GM19467 (cell line): ENCODE results near the gene CEP295NL.
"Not testable (repeated sequence)": the region's sequence is repeated elsewhere in the genome, so short reads cannot be mapped to it uniquely, and the experiment has no call there.

Source experiments
- ATAC-seq: cut with Tn5 transposase; IDR thresholded peaks from one replicate; pipeline ENCODE4 v1.9.1; 2021; ENCODE audit warnings: mild to moderate bottlenecking, moderate library complexity; ENCODE audit not compliant: unreplicated experiment

Gene CEP295NL

DNA sequence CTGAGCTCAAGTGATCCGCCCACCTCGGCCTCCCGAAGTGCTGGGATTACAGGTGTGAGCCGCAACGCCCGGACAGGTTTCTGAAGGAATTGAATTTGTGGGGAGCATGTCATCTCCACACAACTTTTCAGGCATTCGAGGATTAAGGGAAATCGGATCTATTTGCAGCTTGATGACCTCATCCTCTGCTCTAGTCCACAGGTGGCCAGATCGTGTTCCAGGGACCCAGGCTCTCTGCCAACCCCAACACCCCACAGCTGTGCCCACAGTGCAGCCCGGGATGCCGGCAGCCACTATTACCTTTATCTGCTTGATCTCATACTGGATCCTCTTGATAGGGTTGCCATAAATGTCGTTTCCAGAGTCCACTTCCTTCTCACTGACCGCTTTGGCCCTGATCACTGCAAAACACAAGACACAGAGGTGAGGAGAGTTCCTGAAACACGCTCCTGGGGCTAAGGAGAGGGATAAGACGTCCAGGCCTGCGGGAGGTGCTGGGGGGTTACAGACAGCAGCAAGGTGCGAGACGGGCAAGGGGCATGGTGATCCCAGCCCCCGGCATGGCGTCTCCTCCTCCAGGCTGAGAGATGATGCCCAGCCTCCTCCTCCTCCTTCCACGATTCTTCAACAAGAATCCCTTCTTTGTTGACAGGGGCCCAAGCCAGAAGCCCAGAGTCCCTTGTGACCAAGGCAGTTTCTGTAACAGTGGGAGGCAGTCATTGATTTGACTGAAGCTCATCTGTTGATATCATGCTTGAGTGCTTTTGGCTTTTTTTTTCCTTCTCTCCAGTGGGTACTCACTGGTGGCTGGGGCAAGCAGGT lies 29.3 kb downstream of the CEP295NL start:
- no peak for ATAC-seq

DNA sequence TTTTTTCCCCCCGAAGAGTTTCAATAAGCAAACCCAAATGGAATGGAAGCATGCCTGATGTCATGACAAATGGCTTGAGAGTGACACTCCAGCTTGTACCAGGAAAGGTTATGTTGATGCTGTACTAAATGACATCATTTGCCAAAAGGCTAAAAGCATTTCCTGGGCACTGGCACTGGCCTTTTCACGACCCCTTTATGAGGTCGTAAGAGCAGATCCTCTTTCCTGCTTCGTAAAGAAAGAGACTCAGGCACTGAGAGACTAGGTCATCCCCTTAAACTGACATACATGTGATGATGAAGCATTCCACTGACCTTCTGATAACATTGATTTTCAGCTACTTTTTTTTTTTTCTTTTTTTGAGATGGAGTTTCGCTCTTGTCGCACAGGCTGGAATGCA lies 30.5 kb downstream of the CEP295NL start:
- no peak for ATAC-seq

DNA sequence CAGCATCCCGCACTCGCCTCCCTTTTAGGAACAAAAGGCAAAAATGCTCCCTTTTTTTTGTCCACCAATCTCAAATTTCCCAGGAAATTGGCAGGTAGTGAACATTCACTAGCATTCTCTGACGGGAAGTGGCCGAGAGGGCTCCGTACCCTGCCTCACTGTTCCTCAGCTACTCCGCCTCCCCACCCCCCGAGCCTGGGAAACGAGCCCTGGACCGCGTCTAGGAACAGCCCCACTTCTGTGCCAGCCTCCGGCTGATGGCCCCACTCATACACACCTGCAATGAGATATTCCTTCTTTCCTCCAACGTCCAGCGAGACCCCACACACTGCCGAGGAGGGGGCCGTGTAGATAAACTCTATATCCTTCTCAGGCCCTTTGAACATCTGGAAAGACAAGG lies 32.4 kb downstream of the CEP295NL start:
- ATAC-seq, result no peak

DNA sequence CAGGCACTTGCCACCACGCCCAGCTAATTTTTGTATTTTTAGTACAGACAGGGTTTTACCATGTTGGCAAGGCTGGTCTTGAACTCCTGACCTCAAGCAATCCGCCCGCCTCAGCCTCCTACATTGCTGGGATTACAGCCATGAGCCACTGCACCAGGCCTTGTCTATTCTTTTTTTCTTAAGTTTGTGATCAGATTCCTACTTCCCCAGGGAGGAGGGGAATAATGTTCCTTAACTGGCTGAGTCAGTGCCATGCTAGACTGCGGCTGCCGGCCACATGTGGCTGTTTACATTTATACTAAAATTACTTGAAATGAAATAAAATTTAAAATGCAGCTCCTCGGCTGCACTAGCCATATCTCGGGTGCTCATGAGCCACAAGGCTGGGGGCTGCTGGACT lies 34.6 kb downstream of the CEP295NL start:
- no peak for ATAC-seq

DNA sequence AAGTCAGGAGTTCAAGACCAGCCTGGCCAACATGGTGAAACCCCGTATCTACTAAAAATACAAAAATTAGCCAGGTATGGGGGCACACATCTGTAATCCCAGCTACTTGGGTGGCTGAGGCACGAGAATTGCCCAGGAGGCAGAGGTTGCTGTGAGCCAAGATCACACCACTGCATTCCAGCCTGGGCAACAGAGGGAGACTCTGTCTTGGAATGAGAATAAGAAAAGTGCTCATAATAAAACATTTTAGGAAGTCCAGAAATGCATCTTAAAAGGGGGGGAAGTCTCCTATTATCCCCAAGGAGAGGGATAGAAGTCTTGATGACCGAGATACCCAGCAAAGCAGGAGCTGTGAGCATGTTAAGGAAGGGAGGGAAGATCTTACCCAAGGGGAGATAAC lies 36.0 kb downstream of the CEP295NL start:
- not testable (repeated sequence) for ATAC-seq

DNA sequence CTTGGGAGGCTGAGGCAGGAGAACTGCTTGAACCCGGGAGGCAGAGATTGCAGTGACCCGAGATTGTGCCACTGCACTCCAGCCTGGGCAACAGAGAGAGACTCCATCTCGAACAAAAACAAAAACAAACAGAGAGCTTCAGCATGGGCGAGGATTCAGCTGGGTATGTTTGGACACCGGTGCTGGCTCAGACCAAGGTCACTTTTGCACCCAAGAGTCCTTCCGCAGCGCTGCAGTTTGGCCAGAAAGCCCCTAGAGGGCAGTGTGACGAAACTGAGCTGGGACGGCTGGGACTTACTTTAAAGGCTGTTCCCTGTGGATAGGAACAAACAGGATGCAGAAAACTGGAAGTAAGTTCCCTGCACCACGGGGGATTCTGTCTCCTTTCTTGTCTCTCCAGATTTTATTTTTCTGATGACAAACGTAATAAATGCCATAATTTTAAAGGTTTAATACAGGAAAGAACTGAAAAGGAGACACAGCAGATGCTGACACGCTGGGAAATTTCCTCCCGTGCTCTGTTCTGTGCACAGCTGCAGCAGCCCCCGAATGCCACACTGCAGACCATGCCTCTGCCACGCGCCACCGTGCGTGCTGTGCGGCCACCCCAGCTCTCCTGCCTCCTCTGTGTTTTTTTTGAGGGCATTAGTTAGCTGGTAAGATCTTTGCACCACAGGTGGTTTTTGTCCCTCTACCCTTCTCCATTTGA lies 37.2 kb downstream of the CEP295NL start:
- ATAC-seq, result no peak

DNA sequence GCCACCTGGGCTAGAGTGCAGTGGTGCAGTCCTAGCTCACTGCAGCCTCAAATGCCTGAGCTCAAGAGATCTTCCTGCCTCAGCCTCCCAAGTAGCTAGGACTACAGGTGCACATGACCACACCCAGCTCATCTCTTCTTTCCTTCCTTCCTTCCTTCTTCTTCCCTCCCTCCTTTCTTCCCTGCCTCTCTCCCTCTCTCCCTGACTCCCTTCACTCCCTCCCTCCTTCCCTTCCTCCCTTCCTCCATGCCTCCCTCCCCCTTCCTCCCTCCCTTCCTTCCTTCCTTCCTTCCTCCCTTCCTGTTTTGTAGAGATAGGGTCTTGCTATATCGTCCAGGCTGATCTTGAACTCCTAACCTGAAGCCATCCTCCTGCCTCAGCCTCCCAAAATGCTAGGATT lies 38.9 kb downstream of the CEP295NL start:
- ATAC-seq, result no peak

DNA sequence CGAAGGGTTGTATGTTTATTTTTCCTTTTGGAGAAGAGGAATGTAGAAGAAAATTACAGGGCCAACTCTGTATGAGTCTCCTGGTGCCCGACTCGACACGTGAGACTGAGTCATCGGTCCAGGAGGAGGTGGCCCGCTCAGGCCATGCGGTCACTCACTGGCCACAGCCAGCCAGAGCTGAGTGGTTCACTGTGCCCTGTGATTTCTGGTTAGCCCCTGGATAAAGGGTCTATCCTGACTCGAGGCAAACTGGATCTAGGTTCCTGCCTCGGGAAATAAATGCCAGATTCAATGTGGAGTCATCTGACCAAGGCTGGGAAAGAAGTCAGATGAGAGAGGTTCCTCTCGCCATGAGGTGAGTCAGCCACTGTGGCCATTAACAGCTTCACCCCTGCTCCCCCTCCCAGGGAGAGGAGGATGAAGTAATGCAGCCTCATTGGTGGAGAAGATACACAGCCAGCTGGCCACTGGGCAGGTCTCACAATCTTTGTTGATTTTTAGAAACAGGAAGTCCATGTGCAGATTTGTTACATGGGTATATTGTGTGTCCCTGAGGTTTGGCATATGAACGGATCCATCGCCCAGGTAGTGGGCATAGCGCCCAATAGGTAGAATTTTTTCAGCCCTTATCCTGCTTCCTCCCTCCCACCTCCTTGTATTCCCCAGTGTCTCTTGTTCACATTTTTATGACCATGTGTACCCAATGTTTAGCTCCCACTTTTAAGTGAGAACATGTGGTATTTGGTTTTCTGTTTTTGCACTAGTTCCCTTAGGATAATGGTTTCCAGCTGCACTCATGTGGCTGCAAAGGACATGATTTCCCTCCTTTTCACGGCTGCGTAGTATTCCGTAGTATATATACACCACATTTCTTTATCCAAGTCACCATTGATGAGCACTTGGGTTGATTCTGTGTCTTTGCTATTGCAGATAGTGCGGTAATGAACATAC lies 40.7 kb downstream of the CEP295NL start:
- no peak for ATAC-seq

DNA sequence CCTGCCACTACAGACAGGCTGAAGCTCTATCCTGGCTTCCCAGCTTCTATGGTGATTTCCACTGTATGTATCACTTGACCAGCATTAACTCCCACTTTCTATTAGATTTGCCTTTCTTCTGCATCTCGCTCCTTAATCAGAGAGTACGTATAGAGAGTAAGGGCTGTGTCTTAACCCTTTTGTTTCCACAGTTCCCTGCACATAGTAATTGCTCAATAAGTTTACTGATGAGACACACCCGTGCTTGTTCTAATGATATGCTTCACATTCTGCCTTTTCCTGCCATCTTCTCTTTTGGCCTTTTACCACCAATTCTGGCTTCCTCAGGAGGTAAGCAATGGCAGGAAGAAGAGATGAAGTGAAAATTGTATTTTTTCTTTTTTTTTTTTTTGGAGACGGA lies 41.8 kb downstream of the CEP295NL start:
- no peak for ATAC-seq

DNA sequence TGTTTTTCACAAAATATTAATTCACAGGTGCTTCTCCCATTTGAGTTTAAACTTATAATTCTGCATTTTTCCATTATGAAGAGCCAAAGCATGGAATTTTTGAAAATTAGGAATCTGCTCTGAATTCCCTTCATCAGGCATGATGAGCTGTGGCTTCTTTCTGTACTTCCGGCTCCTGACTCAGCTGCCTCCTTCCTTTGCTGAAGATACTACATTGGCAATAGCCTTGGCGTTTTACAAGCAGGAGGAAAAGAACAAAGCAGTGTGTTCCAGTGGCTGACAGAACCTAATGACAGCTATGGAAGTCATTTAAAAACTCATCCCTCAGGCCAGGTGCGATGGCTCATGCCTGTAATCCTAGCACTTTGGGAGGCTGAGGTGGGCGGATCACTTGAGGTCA lies 44.0 kb downstream of the CEP295NL start:
- no peak for ATAC-seq

DNA sequence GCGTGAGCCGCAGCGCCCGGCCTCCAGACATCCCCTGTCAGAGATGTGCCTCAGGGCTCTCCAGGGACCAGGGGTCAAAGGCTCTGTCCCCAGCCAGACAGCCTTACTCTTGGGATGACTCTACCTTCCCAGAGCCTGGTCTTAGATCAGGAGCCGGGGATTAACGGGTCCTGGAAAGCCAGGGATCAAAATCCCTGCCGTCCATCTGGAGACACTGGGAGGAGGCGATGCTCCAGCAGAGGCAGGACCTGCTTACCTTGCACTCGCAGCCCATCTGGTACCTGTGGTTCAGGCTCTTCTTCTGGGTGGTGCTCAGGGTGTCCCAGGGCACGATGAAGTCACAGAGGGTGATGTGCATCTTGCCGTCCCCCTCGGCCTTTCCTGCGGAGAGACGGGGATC lies 45.7 kb downstream of the CEP295NL start:
- no peak for ATAC-seq

DNA sequence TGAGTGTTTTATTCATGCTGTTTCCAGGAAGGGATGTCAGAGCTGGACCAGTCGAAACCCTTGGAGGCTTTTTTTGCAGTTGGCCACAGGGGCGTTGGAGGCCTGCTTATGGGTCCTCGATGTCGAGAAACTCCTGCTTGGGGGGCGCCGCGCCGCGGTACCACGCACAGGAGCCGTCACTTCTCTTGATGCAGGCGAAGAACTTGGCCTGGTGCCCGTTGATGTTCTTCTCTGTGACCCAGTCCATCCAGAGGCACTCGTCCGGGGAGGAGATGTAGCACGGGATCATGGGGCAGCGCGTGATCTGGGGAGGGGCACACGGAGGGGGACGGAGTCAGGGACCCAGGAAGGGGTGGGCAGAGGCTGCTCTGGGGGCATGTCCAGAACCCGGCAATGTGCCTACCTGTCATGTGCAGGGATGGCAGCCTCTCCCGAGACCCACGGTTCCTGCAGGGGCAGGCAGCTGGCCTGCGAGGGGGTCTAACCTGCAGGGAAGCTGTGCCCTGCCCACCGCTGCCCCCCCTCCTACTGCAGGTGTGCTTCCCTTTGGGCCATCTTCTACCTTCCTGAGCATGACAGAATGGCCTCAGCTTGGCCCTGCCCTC lies 47.3 kb downstream of the CEP295NL start:
- no peak for ATAC-seq

DNA sequence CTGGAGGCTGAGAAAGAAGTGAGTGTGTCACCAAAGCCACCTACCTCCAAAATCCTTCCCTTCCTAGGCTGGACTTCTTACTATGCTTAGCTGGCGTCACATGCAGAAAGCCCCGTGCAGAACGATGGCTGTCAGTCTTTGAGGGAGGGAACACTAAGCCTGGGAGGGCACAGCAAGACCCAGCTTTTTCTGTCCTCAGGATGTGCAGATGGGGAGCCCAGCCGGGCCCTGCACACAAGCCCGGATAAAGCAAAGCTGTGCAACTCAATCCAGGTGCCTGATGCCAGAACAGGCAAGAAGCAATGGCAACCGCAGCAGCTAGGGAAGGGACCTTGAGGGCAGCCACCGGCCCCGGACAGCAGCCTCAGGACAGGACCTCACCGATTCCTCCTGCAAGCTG lies 48.5 kb downstream of the CEP295NL start:
- no peak for ATAC-seq

DNA sequence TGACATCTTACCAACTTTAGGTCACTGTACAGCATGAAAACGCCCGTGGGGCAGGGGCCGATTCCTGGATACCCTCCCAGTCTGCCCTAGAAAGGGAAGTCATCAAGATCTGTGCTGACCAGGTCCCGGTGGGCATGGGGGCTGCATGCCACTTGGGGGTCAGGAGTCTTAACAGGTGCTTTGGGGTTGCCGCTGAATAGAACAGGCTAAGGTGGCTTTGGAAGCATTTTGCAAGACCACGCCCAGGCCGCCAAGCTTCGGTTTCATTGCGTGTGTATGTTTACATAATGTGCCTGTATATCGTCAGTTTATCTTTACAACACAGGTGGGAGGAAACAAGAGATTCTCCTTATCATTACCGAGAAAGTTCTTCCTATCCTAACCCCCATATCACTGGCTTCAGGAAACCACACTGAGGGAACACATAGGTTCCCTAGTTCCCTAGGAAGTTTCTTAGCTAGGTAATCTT lies 49.0 kb downstream of the CEP295NL start:
- ATAC-seq, result no peak

DNA sequence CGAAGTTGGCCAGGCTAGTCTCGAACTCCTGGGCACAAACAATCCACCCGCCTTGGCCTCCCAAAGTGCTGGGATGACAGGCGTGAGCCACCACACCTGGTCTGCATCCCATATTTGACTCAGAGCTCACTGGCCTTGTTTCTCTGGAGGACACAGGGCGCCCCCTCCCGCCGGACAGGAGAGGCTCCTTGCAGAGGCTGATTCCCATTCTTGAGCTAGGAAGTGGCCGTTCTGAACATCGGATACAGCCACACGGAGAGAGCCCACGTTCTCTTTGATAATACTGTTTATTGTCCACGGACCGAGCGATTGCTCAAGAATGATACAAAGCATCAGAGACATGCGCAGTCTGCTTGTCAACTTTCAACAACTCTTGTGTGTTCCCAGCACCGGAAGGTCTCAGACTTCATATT lies 50.3 kb downstream of the CEP295NL start:
- no peak for ATAC-seq

DNA sequence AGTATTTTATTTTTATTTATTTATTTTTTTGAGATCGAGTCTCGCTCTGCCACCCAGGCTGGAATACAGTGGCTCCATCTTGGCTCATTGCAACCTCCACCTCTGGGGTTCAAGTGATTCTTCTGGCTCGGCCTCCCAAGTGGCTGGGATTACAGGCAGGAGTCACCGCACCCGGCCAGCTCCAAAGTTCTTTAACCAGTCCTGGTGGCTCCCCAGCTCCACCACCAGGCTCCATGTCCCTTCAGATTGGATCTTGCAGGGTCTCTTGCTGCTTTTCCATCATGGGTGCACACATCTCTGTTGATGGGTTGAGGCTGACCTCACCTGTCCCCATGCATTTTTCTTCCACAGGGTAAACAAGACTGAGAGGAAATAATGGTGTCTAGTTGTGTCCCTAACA lies 54.0 kb downstream of the CEP295NL start:
- ATAC-seq, result no peak

DNA sequence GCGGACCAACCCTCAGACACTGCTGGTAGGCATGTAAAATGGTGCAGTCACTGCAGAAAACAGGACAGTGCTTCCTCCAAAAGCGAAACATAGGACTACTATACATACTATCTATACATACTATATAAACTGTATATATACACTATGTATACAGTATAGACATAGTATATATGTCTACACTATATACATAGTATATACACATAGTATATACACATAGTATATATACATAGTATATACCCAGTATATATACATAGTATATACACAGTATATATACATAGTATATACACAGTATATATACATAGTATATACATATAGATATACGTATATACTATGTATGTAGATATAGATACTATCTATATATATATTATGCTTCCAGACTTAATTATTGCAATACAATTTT lies 55.9 kb downstream of the CEP295NL start:
- ATAC-seq, result no peak

DNA sequence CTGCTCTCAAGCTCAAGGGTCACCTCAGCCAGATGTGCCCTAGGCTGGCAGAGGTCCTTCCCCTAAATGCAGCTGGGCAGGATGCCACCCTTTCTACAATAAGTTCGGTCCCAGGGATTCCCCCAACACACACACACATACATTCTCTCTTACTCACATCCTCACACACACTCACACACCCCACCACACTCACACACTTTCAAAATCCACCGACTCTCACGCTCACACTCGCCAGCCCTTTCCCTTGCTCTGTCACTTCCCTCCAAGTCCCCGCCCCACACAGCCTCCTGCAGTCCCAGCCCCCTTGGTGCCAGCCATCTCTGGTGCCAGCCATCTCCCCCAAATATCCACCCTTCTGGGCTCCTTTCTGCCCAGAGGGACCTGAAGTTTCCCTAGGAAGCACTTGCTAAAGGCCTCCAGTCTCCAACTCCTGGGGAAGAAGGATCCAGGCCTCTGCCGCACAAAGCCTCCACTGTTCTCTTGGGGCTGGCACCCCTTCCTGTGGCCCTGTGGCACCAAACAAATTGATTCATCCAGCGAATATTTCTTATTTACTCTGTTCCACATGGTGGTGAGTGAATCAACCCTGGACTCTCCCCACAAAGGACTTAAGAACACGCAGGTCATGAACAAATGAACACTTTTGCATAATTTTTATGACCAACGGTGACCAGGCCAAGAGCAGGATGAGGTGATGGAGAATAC lies 58.5 kb downstream of the CEP295NL start:
- no peak for ATAC-seq

DNA sequence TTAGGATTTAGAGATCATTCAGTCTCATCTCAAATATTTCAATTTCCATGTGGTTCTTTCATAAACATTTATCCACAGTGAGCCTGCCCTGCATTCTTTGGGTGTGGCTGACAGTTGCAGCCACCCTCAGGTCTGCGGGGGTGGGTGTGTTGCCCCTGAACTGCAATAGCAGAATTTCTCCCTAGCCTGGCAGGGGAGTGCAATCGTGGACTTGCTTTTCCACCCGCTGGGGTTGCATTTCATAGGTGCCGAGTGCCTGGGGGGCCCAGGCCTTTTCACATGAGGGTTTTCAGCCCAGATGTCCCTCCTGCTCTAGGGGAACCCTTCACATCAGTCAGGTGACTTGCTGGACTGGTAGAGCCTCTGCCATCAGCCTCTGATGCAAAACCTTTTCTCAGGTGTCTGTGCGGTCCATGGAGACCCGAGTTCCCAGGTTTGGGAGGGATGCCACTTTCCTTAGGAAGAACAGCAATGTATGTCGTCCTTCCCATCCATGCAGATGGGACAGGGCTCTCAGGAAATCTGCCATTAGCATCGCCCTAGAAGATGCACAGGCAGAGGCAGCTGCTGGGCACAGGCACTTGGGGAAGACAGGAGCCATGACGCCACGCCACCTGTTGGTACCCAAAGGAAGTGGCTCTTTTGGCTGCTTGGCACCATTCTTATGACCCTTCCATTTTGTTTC lies 60.0 kb downstream of the CEP295NL start:
- ATAC-seq, result no peak
